Umbilical cord (tissue), 2 donors: ENCODE measurements around the gene SMIM12. TPM values are rescaled to one million over a fixed set of nuclear protein-coding genes. Genes with fewer than 3 reads are reported as not detected.

ENCODE experiments used
- DNase-seq: peaks from one replicate; pipeline ENCODE4 v3.0.0-alpha.2; 2015; ENCODE audit warnings: low spot score
- total RNA-seq: library from RNA; depleted of rRNA; stranded (reverse); fragments of >200 nt; gene quantifications from one replicate; pipeline ENCODE4 v1.2.3, GENCODE V29; 2014; ENCODE audit warnings: low replicate concordance; ENCODE audit not compliant: insufficient read depth

The SMIM12 gene
- total RNA-seq, 1 donor from 2014 or later = 23.4 TPM

- no peak for DNase-seq
Observed at GRCh38 chr1:34874296-34874952, 14.9 kb upstream of the SMIM12 start.

- no peak for DNase-seq
Observed at GRCh38 chr1:34872133-34872503, 12.6 kb upstream of the SMIM12 start.

- DNase-seq = no peak
Observed at GRCh38 chr1:34871443-34872132, 12.0 kb upstream of the SMIM12 start.

GRCh38 chr1:34870395-34870794 is 10.8 kb upstream of the SMIM12 start:
- no peak for DNase-seq

- no peak for DNase-seq
Observed at GRCh38 chr1:34869760-34870159, 10.2 kb upstream of the SMIM12 start.

- no peak for DNase-seq
Observed at GRCh38 chr1:34868230-34869049, 8.9 kb upstream of the SMIM12 start.

GRCh38 chr1:34867415-34867814 is 7.9 kb upstream of the SMIM12 start:
- no peak for DNase-seq

GRCh38 chr1:34866762-34867109 is 7.2 kb upstream of the SMIM12 start:
- DNase-seq = no peak

GRCh38 chr1:34865981-34866761 is 6.6 kb upstream of the SMIM12 start:
- DNase-seq = peak; percentile 69

GRCh38 chr1:34865573-34865972 is 6.0 kb upstream of the SMIM12 start:
- no peak for DNase-seq

- DNase-seq = no peak
Observed at GRCh38 chr1:34864759-34865158, 5.2 kb upstream of the SMIM12 start.

- no peak for DNase-seq
Observed at GRCh38 chr1:34863501-34863900, 4.0 kb upstream of the SMIM12 start.

- DNase-seq = no peak
Observed at GRCh38 chr1:34858901-34859445, 576 bp downstream of the SMIM12 start.

GRCh38 chr1:34856697-34857096 is 2.9 kb downstream of the SMIM12 start:
- no peak for DNase-seq

GRCh38 chr1:34852677-34853217 is 6.8 kb downstream of the SMIM12 start:
- peak; percentile 89 for DNase-seq

GRCh38 chr1:34851431-34852105 is 8.0 kb downstream of the SMIM12 start:
- DNase-seq = peak; percentile 44

- no peak for DNase-seq
Observed at GRCh38 chr1:34850382-34850781, 9.2 kb downstream of the SMIM12 start.

GRCh38 chr1:34847094-34847493 is 12.5 kb downstream of the SMIM12 start:
- DNase-seq = no peak

- DNase-seq = no peak
Observed at GRCh38 chr1:34846265-34846664, 13.3 kb downstream of the SMIM12 start.

GRCh38 chr1:34845131-34845901 is 14.2 kb downstream of the SMIM12 start:
- no peak for DNase-seq
